HepG2 (cell line): ENCODE data around the gene POLN. TPM values are rescaled to one million over a fixed set of nuclear protein-coding genes. Genes with fewer than 3 reads are reported as not detected.

Source experiments
- ASH2L ChIP-seq: fragments of 300-600, 200-600 bp; sonication (generic); IDR thresholded peaks from 2 replicates; pipeline ENCODE4 v1.7.0; 2017; ENCODE audit warnings: low read depth, mild to moderate bottlenecking, moderate library complexity, mixed read lengths, low read length; ENCODE audit not compliant: insufficient read length
- BCL6 ChIP-seq: IDR thresholded peaks from 2 replicates; pipeline ENCODE4 v1.6.1; 2016; ENCODE audit warnings: missing genetic modification reagents, missing compliant biosample characterization
- DMTF1 ChIP-seq: sonication (generic); formaldehyde crosslinking; IDR thresholded peaks from 2 replicates; pipeline ENCODE4 v1.4.0; 2020; ENCODE audit warnings: mild to moderate bottlenecking, missing genetic modification reagents
- FOXP4 ChIP-seq: sonication (generic); formaldehyde crosslinking; IDR thresholded peaks from 2 replicates; pipeline ENCODE4 v1.4.0; 2020; ENCODE audit warnings: missing genetic modification reagents
- HNF4G ChIP-seq, 2 experiments: sonication (generic) in 1 of 2; formaldehyde crosslinking in 1 of 2; IDR thresholded peaks; 2 replicates each; pipeline versions ENCODE4 v1.4.0 to v1.6.1; 2011 to 2020; ENCODE audit warnings: borderline replicate concordance in 2 of 2, low read depth in 2 of 2, mild to moderate bottlenecking in 2 of 2, low read length in 1 of 2, missing genetic modification reagents in 1 of 2, moderate library complexity in 1 of 2
- HNRNPL ChIP-seq: fragments of 200-400 bp; formaldehyde crosslinking; IDR thresholded peaks from 2 replicates; pipeline ENCODE4 v1.6.1; 2017; ENCODE audit warnings: mild to moderate bottlenecking, low read depth, low read length
- MTA3 ChIP-seq: sonication (generic); formaldehyde crosslinking; IDR thresholded peaks from 2 replicates; pipeline ENCODE4 v1.4.0; 2020; ENCODE audit warnings: missing genetic modification reagents
- NCOA2 ChIP-seq: sonication (generic); formaldehyde crosslinking; IDR thresholded peaks from 2 replicates; pipeline ENCODE4 v1.8.0; 2022; ENCODE audit warnings: inconsistent platforms
- NFE2 ChIP-seq: sonication (generic); formaldehyde crosslinking; IDR thresholded peaks from 2 replicates; pipeline ENCODE4 v1.4.0; 2020; ENCODE audit warnings: missing genetic modification reagents
- NFIC ChIP-seq: IDR thresholded peaks from 2 replicates; pipeline ENCODE4 v1.6.1; 2012; ENCODE audit warnings: mild to moderate bottlenecking, low read length, inconsistent platforms
- SIX1 ChIP-seq: sonication (generic); formaldehyde crosslinking; IDR thresholded peaks from 2 replicates; pipeline ENCODE4 v1.4.0; 2020; ENCODE audit warnings: missing genetic modification reagents, borderline replicate concordance
- SOX6 ChIP-seq, 2 experiments: fragments of 450-650 bp in 1 of 2; sonication (generic) in 1 of 2; formaldehyde crosslinking in 1 of 2; IDR thresholded peaks; 2 replicates each; pipeline versions ENCODE4 v1.4.0 to v1.6.1; 2017 to 2020; ENCODE audit warnings: antibody characterized with exemption in 1 of 2, mild to moderate bottlenecking in 1 of 2, missing genetic modification reagents in 1 of 2
- THYN1 ChIP-seq: sonication (generic); formaldehyde crosslinking; IDR thresholded peaks from 2 replicates; pipeline ENCODE4 v1.8.1; 2023; ENCODE audit warnings: low read depth, mild to moderate bottlenecking, moderate library complexity, missing genetic modification reagents, borderline replicate concordance
- TMF1 ChIP-seq: sonication (generic); formaldehyde crosslinking; IDR thresholded peaks from 2 replicates; pipeline ENCODE4 v1.8.1; 2022; ENCODE audit warnings: low read depth, missing genetic modification reagents
- ZMAT3 ChIP-seq: sonication (generic); formaldehyde crosslinking; conservative IDR thresholded peaks from 2 replicates; pipeline ENCODE4 v1.7.0; 2021; ENCODE audit warnings: missing genetic modification reagents
- ZNF225 ChIP-seq: sonication (generic); formaldehyde crosslinking; IDR thresholded peaks from 2 replicates; pipeline ENCODE4 v1.4.0; 2020; ENCODE audit warnings: mild to moderate bottlenecking, missing genetic modification reagents
- ZNF260 ChIP-seq: sonication (generic); formaldehyde crosslinking; IDR thresholded peaks from 2 replicates; pipeline ENCODE4 v1.4.0; 2020; ENCODE audit warnings: missing genetic modification reagents, low read depth, mild to moderate bottlenecking, borderline replicate concordance
- ZNF446 ChIP-seq: sonication (generic); formaldehyde crosslinking; IDR thresholded peaks from 2 replicates; pipeline ENCODE4 v1.5.0; 2020; ENCODE audit warnings: mild to moderate bottlenecking, missing genetic modification reagents
- polyA plus RNA-seq, 8 experiments: library from polyadenylated mRNA; depleted of rRNA in 3 of 8; stranded (reverse) in 7 of 8; unstranded in 1 of 8; fragments of >200 nt; fragmentation: Illumina TruSeq in 4 of 8; extraction: Trizol in 4 of 8; gene quantifications; 2 replicates each; pipeline versions ENCODE4 v1.2.1 to v1.2.3, GENCODE V29; 2011 to 2016; ENCODE audit warnings: low read depth in 4 of 8, missing spikeins in 1 of 8, mixed read lengths in 1 of 8; ENCODE audit not compliant: insufficient read depth in 1 of 8
- total RNA-seq, 5 experiments: library from RNA; depleted of rRNA; stranded (reverse); fragments of >200 nt; fragmentation: Illumina TruSeq; extraction: Trizol; gene quantifications; 2 replicates each; pipeline ENCODE4 v1.2.3, GENCODE V29; 2016; ENCODE audit warnings: low read depth in 1 of 5
- TF ChIP-seq, protein P1 (sequence below): sonication (generic); formaldehyde crosslinking; IDR thresholded peaks from 2 replicates; pipeline ENCODE4 v1.4.0; 2020; ENCODE audit warnings: missing genetic modification reagents
- TF ChIP-seq, protein P2 (sequence below): sonication (generic); formaldehyde crosslinking; IDR thresholded peaks from 2 replicates; pipeline ENCODE4 v1.5.0; 2020; ENCODE audit warnings: mild to moderate bottlenecking, missing genetic modification reagents
- TF ChIP-seq, protein P3 (sequence below): sonication (generic); formaldehyde crosslinking; IDR thresholded peaks from 2 replicates; pipeline ENCODE4 v1.4.0; 2020; ENCODE audit warnings: mild to moderate bottlenecking, missing genetic modification reagents

POLN gene
- total and polyA plus RNA-seq, 2 of the 13 experiments (the other 11 are each of a cell fraction or from before 2014, with no cell fraction given), result 0.93 to 1.5 TPM

GRCh38 chr4:2076908-2077536 lies 164.9 kb downstream of the POLN start (continued):
- TF ChIP-seq NCOA2 (CRISPR knock-in tag), result 0 out of 2 replicates have a peak, but pooled peaks have one; percentile 8
- TF ChIP-seq SOX6 (IDR thresholded peaks at IDR 0.05), result no peak
- peak; percentile 27 for TF ChIP-seq SOX6 (CRISPR knock-in tag; IDR thresholded peaks at IDR 0.05)
- TF ChIP-seq HNRNPL, result 0 out of 2 replicates have a peak, but pooled peaks have one; percentile 56
- TF ChIP-seq ASH2L, result no peak
- TF ChIP-seq THYN1 (CRISPR knock-in tag), result no peak
- no peak for TF ChIP-seq TMF1 (CRISPR knock-in tag)
- TF ChIP-seq FOXP4 (CRISPR knock-in tag), result 0 out of 2 replicates have a peak, but pooled peaks have one; percentile 7
- TF ChIP-seq, protein P1, sequence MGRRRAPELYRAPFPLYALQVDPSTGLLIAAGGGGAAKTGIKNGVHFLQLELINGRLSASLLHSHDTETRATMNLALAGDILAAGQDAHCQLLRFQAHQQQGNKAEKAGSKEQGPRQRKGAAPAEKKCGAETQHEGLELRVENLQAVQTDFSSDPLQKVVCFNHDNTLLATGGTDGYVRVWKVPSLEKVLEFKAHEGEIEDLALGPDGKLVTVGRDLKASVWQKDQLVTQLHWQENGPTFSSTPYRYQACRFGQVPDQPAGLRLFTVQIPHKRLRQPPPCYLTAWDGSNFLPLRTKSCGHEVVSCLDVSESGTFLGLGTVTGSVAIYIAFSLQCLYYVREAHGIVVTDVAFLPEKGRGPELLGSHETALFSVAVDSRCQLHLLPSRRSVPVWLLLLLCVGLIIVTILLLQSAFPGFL (CRISPR knock-in tag), result no peak
- no peak for TF ChIP-seq ZNF260 (CRISPR knock-in tag)
- TF ChIP-seq, protein P2, sequence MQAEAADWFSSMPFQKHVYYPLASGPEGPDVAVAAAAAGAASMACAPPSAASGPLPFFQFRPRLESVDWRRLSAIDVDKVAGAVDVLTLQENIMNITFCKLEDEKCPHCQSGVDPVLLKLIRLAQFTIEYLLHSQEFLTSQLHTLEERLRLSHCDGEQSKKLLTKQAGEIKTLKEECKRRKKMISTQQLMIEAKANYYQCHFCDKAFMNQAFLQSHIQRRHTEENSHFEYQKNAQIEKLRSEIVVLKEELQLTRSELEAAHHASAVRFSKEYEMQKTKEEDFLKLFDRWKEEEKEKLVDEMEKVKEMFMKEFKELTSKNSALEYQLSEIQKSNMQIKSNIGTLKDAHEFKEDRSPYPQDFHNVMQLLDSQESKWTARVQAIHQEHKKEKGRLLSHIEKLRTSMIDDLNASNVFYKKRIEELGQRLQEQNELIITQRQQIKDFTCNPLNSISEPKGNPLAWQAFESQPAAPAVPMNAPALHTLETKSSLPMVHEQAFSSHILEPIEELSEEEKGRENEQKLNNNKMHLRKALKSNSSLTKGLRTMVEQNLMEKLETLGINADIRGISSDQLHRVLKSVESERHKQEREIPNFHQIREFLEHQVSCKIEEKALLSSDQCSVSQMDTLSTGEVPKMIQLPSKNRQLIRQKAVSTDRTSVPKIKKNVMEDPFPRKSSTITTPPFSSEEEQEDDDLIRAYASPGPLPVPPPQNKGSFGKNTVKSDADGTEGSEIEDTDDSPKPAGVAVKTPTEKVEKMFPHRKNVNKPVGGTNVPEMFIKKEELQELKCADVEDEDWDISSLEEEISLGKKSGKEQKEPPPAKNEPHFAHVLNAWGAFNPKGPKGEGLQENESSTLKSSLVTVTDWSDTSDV (CRISPR knock-in tag), result no peak
- TF ChIP-seq DMTF1 (CRISPR knock-in tag), result no peak
- TF ChIP-seq ZNF225 (CRISPR knock-in tag), result no peak
- no peak for TF ChIP-seq NFE2 (CRISPR knock-in tag)
- TF ChIP-seq, protein P3, sequence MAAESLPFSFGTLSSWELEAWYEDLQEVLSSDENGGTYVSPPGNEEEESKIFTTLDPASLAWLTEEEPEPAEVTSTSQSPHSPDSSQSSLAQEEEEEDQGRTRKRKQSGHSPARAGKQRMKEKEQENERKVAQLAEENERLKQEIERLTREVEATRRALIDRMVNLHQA (CRISPR knock-in tag), result no peak
- 0 out of 2 replicates have a peak, but pooled peaks have one; percentile 9 for TF ChIP-seq HNF4G (IDR thresholded peaks at IDR 0.05; ENCODE audit: borderline replicate concordance, low read depth, low read length)
- no peak for TF ChIP-seq HNF4G (CRISPR knock-in tag; IDR thresholded peaks at IDR 0.05; ENCODE audit: borderline replicate concordance, low read depth)
- TF ChIP-seq SIX1 (CRISPR knock-in tag), result no peak
- TF ChIP-seq ZMAT3 (CRISPR knock-in tag), result no peak
- no peak for TF ChIP-seq ZNF446 (CRISPR knock-in tag)
- no peak for TF ChIP-seq MTA3 (CRISPR knock-in tag)
- TF ChIP-seq NFIC, result no peak
- TF ChIP-seq BCL6 (CRISPR knock-in tag), result no peak
